NCI-H146 treated with DMSO at 0.1 percent for 48 hours (cell line): ENCODE results near the gene ARHGAP6.
"Not testable (repeated sequence)": the region's sequence is repeated elsewhere in the genome, so short reads cannot be mapped to it uniquely, and the experiment has no call there.

Source experiments
- DNase-seq: peaks from one replicate; lab custom pipeline; 2025; ENCODE audit not compliant: unreplicated experiment; lab: John Stamatoyannopoulos, UW

Gene ARHGAP6

GRCh38 chrX:11531226-11531625, 134.5 kb downstream of the ARHGAP6 start:
- no peak for DNase-seq

GRCh38 chrX:11530621-11531020, 135.1 kb downstream of the ARHGAP6 start:
- DNase-seq, result no peak

- DNase-seq, result no peak
These were observed 137.1 kb downstream of the ARHGAP6 start for GRCh38 chrX:11528623-11529022.

- no peak for DNase-seq
These were observed 140.0 kb downstream of the ARHGAP6 start for GRCh38 chrX:11525685-11526084.

GRCh38 chrX:11519234-11519633, 146.5 kb downstream of the ARHGAP6 start:
- not testable (repeated sequence) for DNase-seq

- no peak for DNase-seq
These were observed 155.9 kb downstream of the ARHGAP6 start for GRCh38 chrX:11509786-11510185.

GRCh38 chrX:11504234-11504633, 161.5 kb downstream of the ARHGAP6 start:
- DNase-seq, result no peak

GRCh38 chrX:11499076-11500044, 166.4 kb downstream of the ARHGAP6 start:
- no peak for DNase-seq

GRCh38 chrX:11491375-11491774, 174.3 kb downstream of the ARHGAP6 start:
- not testable (repeated sequence) for DNase-seq

- no peak for DNase-seq
These were observed 181.4 kb downstream of the ARHGAP6 start for GRCh38 chrX:11484290-11484689.

- no peak for DNase-seq
These were observed 184.7 kb downstream of the ARHGAP6 start for GRCh38 chrX:11481035-11481434.

- DNase-seq, result no peak
These were observed 185.1 kb downstream of the ARHGAP6 start for GRCh38 chrX:11480626-11481025.

- no peak for DNase-seq
These were observed 186.8 kb downstream of the ARHGAP6 start for GRCh38 chrX:11478911-11479310.

GRCh38 chrX:11478026-11478425, 187.7 kb downstream of the ARHGAP6 start:
- no peak for DNase-seq

GRCh38 chrX:11474576-11474975, 191.1 kb downstream of the ARHGAP6 start:
- DNase-seq, result no peak

- DNase-seq, result no peak
These were observed 191.7 kb downstream of the ARHGAP6 start for GRCh38 chrX:11474021-11474420.

GRCh38 chrX:11472879-11473278, 192.8 kb downstream of the ARHGAP6 start:
- no peak for DNase-seq

- no peak for DNase-seq
These were observed 193.3 kb downstream of the ARHGAP6 start for GRCh38 chrX:11472381-11472780.

GRCh38 chrX:11470250-11470974, 195.3 kb downstream of the ARHGAP6 start:
- DNase-seq, result no peak

GRCh38 chrX:11465648-11466411, 199.9 kb downstream of the ARHGAP6 start:
- DNase-seq, result no peak

- no peak for DNase-seq
These were observed 200.8 kb downstream of the ARHGAP6 start for GRCh38 chrX:11464836-11465463.
